H9 (cell line): Measurements from ENCODE around the gene COL27A1. TPM values are rescaled to one million over a fixed set of nuclear protein-coding genes. Genes with fewer than 3 reads are reported as not detected.
A peak's percentile ranks its signal among the peaks of the same experiment; 100 is the strongest.

ENCODE experiments used
- DNase-seq: peaks from one replicate; pipeline ENCODE4 v3.0.0-alpha.2; 2017
- H2AFZ ChIP-seq: one replicate; pipeline ENCODE4 v1.6.1; 2013; ENCODE audit warnings: mild to moderate bottlenecking, low read length, control low read depth, moderate library complexity
- H2AK5ac ChIP-seq: 2 replicates; pipeline ENCODE4 v1.6.1; 2013; ENCODE audit warnings: low read length, control low read depth, mixed read lengths; ENCODE audit not compliant: insufficient read length
- H2BK120ac ChIP-seq: one replicate; pipeline ENCODE4 v1.6.1; 2013; ENCODE audit warnings: low read depth, mild to moderate bottlenecking, low read length, control low read depth, inconsistent platforms; ENCODE audit not compliant: poor library complexity, severe bottlenecking
- H2BK12ac ChIP-seq: 2 replicates; pipeline ENCODE4 v1.6.1; 2013; ENCODE audit warnings: low read length, control low read depth, mixed read lengths, low read depth; ENCODE audit not compliant: insufficient read length
- H2BK15ac ChIP-seq: 2 replicates; pipeline ENCODE4 v1.6.1; 2013; ENCODE audit warnings: low read depth, low read length, control low read depth
- H2BK20ac ChIP-seq: one replicate; pipeline ENCODE4 v1.6.1; 2013; ENCODE audit warnings: low read depth, mild to moderate bottlenecking, low read length, control low read depth, inconsistent platforms; ENCODE audit not compliant: poor library complexity, severe bottlenecking
- H2BK5ac ChIP-seq: 2 replicates; pipeline ENCODE4 v1.6.1; 2013; ENCODE audit warnings: low read length, control low read depth, mixed read lengths; ENCODE audit not compliant: insufficient read length
- H3K14ac ChIP-seq: 2 replicates; pipeline ENCODE4 v1.6.1; 2013; ENCODE audit warnings: low read length, control low read depth; ENCODE audit not compliant: insufficient read depth
- H3K18ac ChIP-seq: 2 replicates; pipeline ENCODE4 v1.6.1; 2013; ENCODE audit warnings: low read depth, mild to moderate bottlenecking, mixed read lengths, low read length, control low read depth; ENCODE audit not compliant: insufficient read length
- H3K23ac ChIP-seq: 2 replicates; pipeline ENCODE4 v1.6.1; 2013; ENCODE audit warnings: low read length, control low read depth, mixed read lengths, low read depth; ENCODE audit not compliant: insufficient read length
- H3K23me2 ChIP-seq: 2 replicates; pipeline ENCODE4 v1.6.1; 2013; ENCODE audit warnings: low read depth, mild to moderate bottlenecking, mixed read lengths, low read length, control low read depth; ENCODE audit not compliant: insufficient read length, poor library complexity, severe bottlenecking
- H3K27ac ChIP-seq: 2 replicates; pipeline ENCODE4 v1.5.1; 2013; ENCODE audit warnings: low read length, control low read depth, mixed read lengths, low read depth; ENCODE audit not compliant: insufficient read length
- H3K27me3 ChIP-seq: 2 replicates; pipeline ENCODE4 v1.6.1; 2013; ENCODE audit warnings: low read length, control low read depth, inconsistent platforms; ENCODE audit not compliant: insufficient read depth
- H3K4ac ChIP-seq: 2 replicates; pipeline ENCODE4 v1.6.1; 2013; ENCODE audit warnings: low read depth, mild to moderate bottlenecking, control low read depth, inconsistent platforms, low read length, moderate library complexity
- H3K4me1 ChIP-seq: 2 replicates; pipeline ENCODE4 v1.6.1; 2013; ENCODE audit warnings: low read length, control low read depth, inconsistent platforms; ENCODE audit not compliant: insufficient read depth
- H3K4me2 ChIP-seq: 2 replicates; pipeline ENCODE4 v1.6.1; 2013; ENCODE audit warnings: low read length, control low read depth, mixed read lengths; ENCODE audit not compliant: insufficient read length, insufficient read depth
- H3K56ac ChIP-seq: 2 replicates; pipeline ENCODE4 v1.6.1; 2013; ENCODE audit warnings: low read depth, mild to moderate bottlenecking, mixed read lengths, low read length, control low read depth; ENCODE audit not compliant: insufficient read length
- H3K79me1 ChIP-seq: 2 replicates; pipeline ENCODE4 v1.6.1; 2013; ENCODE audit warnings: low read depth, mild to moderate bottlenecking, moderate library complexity, low read length, control low read depth, inconsistent platforms; ENCODE audit not compliant: insufficient read depth, poor library complexity, severe bottlenecking
- H3K79me2 ChIP-seq: 2 replicates; pipeline ENCODE4 v1.6.1; 2013; ENCODE audit warnings: low read length, control low read depth, inconsistent platforms; ENCODE audit not compliant: insufficient read depth
- H3K9ac ChIP-seq: 2 replicates; pipeline ENCODE4 v1.6.1; 2013; ENCODE audit warnings: low read length, control low read depth, mixed read lengths; ENCODE audit not compliant: insufficient read length; ENCODE audit errors: extremely low read depth
- H3K9me3 ChIP-seq: one replicate; pipeline ENCODE4 v1.6.1; 2013; ENCODE audit warnings: low read depth, low read length, inconsistent platforms; ENCODE audit not compliant: control insufficient read depth
- H3T11ph ChIP-seq: one replicate; pipeline ENCODE4 v1.6.1; 2013; ENCODE audit warnings: mild to moderate bottlenecking, low read length, control low read depth, inconsistent platforms
- H4K20me1 ChIP-seq: one replicate; pipeline ENCODE4 v1.6.1; 2013; ENCODE audit not compliant: control insufficient read depth, insufficient read length, insufficient read depth
- H4K5ac ChIP-seq: 2 replicates; pipeline ENCODE4 v1.6.1; 2013; ENCODE audit warnings: low read depth, mild to moderate bottlenecking, mixed read lengths, low read length, control low read depth; ENCODE audit not compliant: insufficient read length
- H4K8ac ChIP-seq: replicated peaks from 2 replicates; pipeline ENCODE4 v1.6.1; 2013; ENCODE audit warnings: low read length, control low read depth, mixed read lengths, low read depth; ENCODE audit not compliant: insufficient read length
- H4K91ac ChIP-seq: 2 replicates; pipeline ENCODE4 v1.6.1; 2013; ENCODE audit warnings: low read depth, mild to moderate bottlenecking, moderate library complexity, mixed read lengths, low read length, control low read depth; ENCODE audit not compliant: insufficient read length
- H3K27ac Mint-ChIP-seq, 3 experiments: 2 replicates in 2 of 3; 3 replicates in 1 of 3; pipeline ENCODE4 v1.8.0; 2020 to 2021; ENCODE audit warnings: mixed read lengths in 3 of 3, mild to moderate bottlenecking in 1 of 3, moderate library complexity in 1 of 3
- H3K27me3 Mint-ChIP-seq: 2 replicates; pipeline ENCODE4 v1.8.0; 2021; ENCODE audit warnings: low read depth, mild to moderate bottlenecking, moderate library complexity, mixed read lengths
- H3K36me3 Mint-ChIP-seq, 3 experiments: 2 replicates in 2 of 3; 3 replicates in 1 of 3; pipeline ENCODE4 v1.8.0; 2020 to 2021; ENCODE audit warnings: low read depth in 3 of 3, mixed read lengths in 3 of 3; ENCODE audit not compliant: insufficient read depth in 1 of 3
- H3K4me1 Mint-ChIP-seq, 2 experiments: 2 replicates each; pipeline ENCODE4 v1.8.0; 2020; ENCODE audit warnings: mixed read lengths in 2 of 2
- H3K4me3 Mint-ChIP-seq, 2 experiments: 2 replicates in 1 of 2; 3 replicates in 1 of 2; pipeline ENCODE4 v1.8.0; 2020 to 2021; ENCODE audit warnings: mild to moderate bottlenecking in 2 of 2, mixed read lengths in 2 of 2, moderate library complexity in 1 of 2
- H3K9me3 Mint-ChIP-seq, 2 experiments: 2 replicates in 1 of 2; 3 replicates in 1 of 2; pipeline ENCODE4 v1.8.0; 2020; ENCODE audit warnings: mild to moderate bottlenecking in 2 of 2, mixed read lengths in 2 of 2, moderate library complexity in 1 of 2
- CTCF ChIP-seq: fragments of 200-600 bp; sonication (generic); conservative IDR thresholded peaks from 3 replicates; pipeline ENCODE4 v1.8.0; 2021; ENCODE audit warnings: antibody characterized with exemption, mild to moderate bottlenecking
- WGBS: extraction: QIAGEN DNeasy Blood & Tissue Kit; methylation state at CpG from one replicate; pipeline ENCODE4 v1.1.7; 2013; ENCODE audit warnings: missing lambda C conversion rate, low lambda C conversion rate, mixed read lengths; ENCODE audit not compliant: insufficient read length; ENCODE audit errors: extremely low coverage; 5-methylcytosine and 5-hydroxymethylcytosine counted together
- total RNA-seq: library from RNA; stranded (reverse); gene quantifications from 2 replicates; pipeline ENCODE4 v1.2.1, GENCODE V29; 2021

COL27A1 gene
- total RNA-seq, 1 experiment from 2014 or later: 17.9 TPM

GRCh38 chr9:114348906-114349482 is 193.7 kb downstream of the COL27A1 start:
- no peaks in the 10 kb centered on the region for H3K79me1 ChIP-seq
- H3K4ac ChIP-seq: no peak overlapping the region
- no peak for TF ChIP-seq CTCF
- H3K4me1 Mint-ChIP-seq: peaks cover 14 to 20% of the 10 kb centered on the region in 2 experiments
- H2BK20ac ChIP-seq: no peak overlapping the region
- no peaks in the 10 kb centered on the region for H3K9me3 ChIP-seq
- H2AFZ ChIP-seq: no peak overlapping the region
- H3K4me1 ChIP-seq: peaks cover 4% of the 10 kb centered on the region
- no peak overlapping the region for H3T11ph ChIP-seq
- no peak overlapping the region for H2BK120ac ChIP-seq
- no peak overlapping the region for H4K5ac ChIP-seq
- no peaks in the 10 kb centered on the region for H4K20me1 ChIP-seq
- no peaks in the 10 kb centered on the region for H3K79me2 ChIP-seq
- DNase-seq: peak; percentile 87
- no peak overlapping the region for H2BK5ac ChIP-seq
- no peak overlapping the region for H3K23ac ChIP-seq
- no peak overlapping the region for H3K4me2 ChIP-seq
- peak overlapping the region; percentile 51 for H3K18ac ChIP-seq
- no peak overlapping the region for H3K4me3 Mint-ChIP-seq
- no peak overlapping the region for H2AK5ac ChIP-seq
- no peak overlapping the region for H4K8ac ChIP-seq
- no peak overlapping the region for H3K27ac ChIP-seq
- H3K36me3 Mint-ChIP-seq: peaks cover 41 to 73% (median 59%) of the 10 kb centered on the region in 3 experiments; a peak in 6 of 7 replicates
- H3K27me3 ChIP-seq: no peaks in the 10 kb centered on the region
- WGBS: no CpG with 5 or more reads among the region's 9 CpGs
- no peak overlapping the region for H2BK15ac ChIP-seq
- H3K14ac ChIP-seq: peak overlapping the region; percentile 16
- no peaks in the 10 kb centered on the region for H3K9me3 Mint-ChIP-seq
- peak overlapping the region; percentile 29 to 98 (median 86) for H3K27ac Mint-ChIP-seq
- H3K9ac ChIP-seq: no peak overlapping the region
- H4K91ac ChIP-seq: peak overlapping the region; percentile 48
- no peak overlapping the region for H3K56ac ChIP-seq
- no peak overlapping the region for H2BK12ac ChIP-seq
- H3K27me3 Mint-ChIP-seq: no peaks in the 10 kb centered on the region; the same call in 1 of the 2 replicates
- H3K23me2 ChIP-seq: no peaks in the 10 kb centered on the region
